NCI-H460 (cell line): Measurements from ENCODE around the gene TRIM40. TPM values are rescaled to one million over a fixed set of nuclear protein-coding genes. Genes with fewer than 3 reads are reported as not detected.

Source experiments
- DNase-seq: peaks from one replicate; pipeline ENCODE4 v3.0.0-alpha.2; 2016; ENCODE audit warnings: low read depth; ENCODE audit errors: extremely low read depth
- polyA plus RNA-seq: library from polyadenylated mRNA; depleted of rRNA; stranded (reverse); fragments of >200 nt; gene quantifications from 2 replicates; pipeline ENCODE4 v1.2.3, GENCODE V29; 2014; cell fraction: nucleus; rRNA removed
- total RNA-seq: library from RNA; depleted of rRNA; stranded (reverse); fragments of >200 nt; shearing (Covaris generic); gene quantifications from 2 replicates; pipeline ENCODE4 v1.2.3, GENCODE V29; 2014; rRNA removed

The TRIM40 gene, protein sequence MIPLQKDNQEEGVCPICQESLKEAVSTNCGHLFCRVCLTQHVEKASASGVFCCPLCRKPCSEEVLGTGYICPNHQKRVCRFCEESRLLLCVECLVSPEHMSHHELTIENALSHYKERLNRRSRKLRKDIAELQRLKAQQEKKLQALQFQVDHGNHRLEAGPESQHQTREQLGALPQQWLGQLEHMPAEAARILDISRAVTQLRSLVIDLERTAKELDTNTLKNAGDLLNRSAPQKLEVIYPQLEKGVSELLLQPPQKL
- not detected in 2 replicates for total RNA-seq
- not detected in 2 replicates for polyA plus RNA-seq

DNA sequence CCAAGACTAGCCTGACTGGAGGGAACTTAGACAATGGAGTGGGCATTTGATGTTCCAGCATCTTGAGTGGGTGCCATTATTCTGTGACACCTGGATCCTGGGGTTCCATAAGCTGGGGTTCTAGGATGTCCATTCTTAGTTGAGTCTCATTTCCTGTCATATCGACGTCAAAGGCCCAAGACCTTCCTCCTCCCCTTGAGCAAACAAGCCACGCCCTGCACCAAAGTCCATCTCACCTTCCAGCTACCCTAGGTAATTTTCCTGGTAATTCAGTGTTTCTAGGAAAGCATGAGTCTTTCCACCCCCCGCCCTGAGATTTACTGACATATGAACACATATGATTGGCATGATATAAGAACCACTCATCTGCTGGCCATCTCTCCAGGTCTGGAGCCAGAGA lies at the start of gene TRIM40:
Gene TRIM40, plus strand, starts transcription at position 384 of the 400 bp plus-strand sequence. CDS start 897 bp downstream, outside the sequence.
- no peak for DNase-seq

DNA sequence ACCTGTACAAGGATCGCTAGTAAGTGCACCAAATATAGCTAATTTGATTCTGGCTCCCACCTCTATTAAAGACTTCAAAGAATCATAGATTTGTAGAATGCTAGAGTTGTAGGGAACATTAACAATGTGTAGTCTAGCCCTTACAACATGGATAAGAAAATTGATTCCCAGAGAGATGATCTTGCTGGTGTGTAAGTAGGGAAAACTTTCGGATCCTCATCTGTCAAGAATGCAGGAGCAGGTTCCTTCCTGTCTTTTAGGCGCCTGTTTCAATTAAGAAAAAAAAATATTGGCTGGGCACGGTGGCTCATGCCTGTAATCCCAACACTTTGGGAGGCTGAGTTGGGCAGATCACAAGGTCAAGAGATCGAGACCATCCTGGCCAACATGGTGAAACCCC lies 48.1 kb upstream of the TRIM40 start:
- DNase-seq = no peak

DNA sequence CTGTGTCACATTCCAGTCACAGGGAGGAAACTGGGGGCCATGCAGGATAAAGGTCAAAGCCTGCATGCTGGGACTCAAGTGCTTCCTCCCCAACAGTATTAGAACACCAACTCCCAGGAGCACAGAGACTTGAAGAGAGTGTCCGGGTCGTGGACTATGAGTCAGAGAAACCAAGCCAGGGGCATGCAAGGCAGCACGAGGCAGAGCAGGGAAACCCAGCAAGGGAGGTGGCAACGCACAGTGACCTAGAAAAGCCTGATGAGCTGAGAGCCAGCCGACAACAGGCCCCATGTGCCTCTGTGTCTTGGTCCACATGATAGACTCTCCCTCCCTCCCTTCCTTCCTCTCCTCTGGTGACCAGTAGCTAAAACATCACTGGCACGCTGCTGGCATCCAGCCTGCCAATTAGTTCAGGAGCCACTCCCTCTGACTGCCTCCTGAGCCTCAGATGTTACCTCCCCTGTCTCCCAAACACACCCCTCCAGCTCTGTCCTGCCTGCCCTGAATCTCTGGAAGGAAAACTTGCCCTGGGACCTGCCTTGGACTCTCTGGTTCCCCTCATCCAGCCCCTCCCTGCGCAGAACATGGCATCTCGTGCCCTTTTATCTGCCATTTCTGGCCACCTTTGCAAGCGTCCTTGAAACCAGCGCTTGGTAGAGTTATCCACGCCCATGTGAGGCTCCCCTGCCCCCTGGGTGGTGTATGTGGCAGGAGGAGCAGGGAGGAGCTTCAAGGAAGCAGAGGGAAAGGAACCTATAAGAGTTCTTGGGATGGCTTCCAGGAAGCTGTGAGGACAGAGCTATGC lies 44.2 kb upstream of the TRIM40 start:
- DNase-seq = peak; percentile 57

DNA sequence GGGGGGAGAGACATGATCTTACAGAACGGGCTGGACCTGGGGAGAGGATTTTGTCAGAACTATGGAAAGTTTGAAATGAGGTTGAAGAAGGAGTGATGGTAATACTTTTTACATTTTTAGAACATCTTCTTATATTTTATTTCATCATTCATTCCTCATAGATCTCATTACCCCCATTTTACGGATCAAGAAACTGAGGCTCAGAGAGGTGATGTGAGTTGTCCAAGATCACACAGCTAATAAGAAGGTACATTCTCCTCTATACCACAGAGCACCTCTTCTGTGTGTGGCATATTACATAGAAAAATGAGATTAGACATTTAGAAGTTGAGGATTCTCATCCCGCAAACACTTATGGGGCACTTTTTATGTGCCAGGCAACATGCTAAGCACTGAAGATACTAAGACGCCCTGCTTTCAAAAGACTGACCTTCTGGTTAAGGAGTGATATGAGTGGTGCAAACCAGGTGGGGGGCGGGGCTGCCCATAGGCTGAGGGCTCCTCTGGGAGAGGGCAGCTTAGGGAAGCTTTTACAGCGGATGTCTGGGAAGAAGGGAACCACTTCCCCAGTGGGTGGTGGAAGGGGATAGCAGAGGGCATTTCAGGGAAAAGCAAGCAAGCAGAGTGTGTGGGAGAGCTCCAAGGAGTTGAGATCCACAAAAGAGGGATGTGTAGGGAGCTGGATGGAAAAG lies 42.9 kb upstream of the TRIM40 start:
- no peak for DNase-seq

DNA sequence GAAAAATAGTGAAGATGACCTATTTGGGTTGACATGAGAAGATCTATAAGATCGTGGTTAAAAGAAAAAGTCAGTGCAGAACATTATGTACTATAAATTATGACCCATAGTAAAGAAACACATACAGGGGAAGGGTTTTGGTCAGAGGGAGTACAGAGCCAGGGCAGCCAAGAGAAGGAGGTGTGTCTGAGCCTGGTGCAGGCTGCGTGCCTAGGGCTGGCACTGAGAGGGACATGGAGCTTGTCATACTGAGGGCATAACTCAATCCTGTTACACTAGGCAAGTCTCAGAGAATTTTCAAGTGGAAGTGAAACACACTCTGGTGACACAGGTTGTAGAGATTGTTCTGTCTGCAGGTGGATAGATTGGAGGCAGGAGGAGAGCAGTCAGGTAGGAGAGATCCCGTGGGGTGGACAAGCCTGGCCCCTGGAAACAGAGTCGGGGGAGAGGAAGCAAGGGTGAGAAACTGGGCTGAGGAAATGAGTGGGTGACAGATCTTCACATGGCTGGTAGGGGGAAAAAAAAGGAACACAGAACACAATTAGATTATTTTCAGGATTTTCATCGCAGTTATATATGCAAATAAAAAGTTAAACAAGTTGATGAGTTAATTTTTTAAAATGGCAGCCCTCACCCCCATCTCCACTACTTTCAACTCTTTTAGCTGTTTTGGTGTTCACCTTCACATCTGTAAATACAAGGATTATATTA lies 41.8 kb upstream of the TRIM40 start:
- DNase-seq = no peak

GRCh38 chr6:30096829-30097228 lies 39.1 kb upstream of the TRIM40 start:
- no peak for DNase-seq

DNA sequence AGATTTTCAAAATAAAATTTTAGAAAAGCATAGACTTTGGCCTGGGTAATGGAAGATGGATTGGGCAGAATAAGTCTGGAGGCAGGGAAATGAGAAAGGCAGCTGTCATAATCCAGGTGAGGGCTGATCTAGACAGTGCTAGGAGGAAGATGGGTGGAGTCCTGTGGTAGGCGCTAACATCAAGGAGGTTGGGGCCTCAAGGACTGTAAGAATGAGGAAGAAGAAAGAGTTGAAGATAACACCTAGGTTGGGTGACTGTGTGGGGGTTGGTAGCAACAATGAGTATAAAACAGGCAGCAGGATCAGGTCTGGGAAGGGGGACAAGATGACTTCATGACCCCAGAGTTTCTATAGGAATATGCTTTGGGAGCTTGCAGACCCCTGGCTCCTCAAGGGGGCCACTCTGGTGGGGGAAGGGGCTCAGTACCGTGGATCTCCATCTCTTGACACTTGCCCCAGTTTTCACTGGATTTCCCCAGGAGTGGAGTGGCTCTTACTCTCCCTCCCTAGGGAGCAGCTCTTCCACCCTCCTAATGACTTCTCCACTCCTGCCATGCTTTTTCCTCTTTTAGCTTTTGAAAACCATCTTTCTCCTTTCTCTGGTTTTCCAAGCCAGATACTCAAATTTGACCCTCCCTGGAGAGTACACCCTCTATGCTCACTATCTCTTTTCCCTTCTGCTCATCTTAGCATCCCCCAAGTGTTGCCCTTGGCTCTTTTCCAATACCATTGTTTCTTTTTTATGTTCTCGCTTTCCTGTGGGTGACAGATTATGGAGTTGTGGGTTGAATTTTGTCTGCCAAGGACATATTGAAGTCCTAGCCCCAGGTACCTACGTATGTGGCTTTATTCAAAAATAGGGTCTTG lies 37.8 kb upstream of the TRIM40 start:
- DNase-seq = no peak

- no peak for DNase-seq
Observed at GRCh38 chr6:30100154-30100553, 35.8 kb upstream of the TRIM40 start.

- DNase-seq = no peak
Observed at GRCh38 chr6:30100585-30101443, 35.1 kb upstream of the TRIM40 start.

DNA sequence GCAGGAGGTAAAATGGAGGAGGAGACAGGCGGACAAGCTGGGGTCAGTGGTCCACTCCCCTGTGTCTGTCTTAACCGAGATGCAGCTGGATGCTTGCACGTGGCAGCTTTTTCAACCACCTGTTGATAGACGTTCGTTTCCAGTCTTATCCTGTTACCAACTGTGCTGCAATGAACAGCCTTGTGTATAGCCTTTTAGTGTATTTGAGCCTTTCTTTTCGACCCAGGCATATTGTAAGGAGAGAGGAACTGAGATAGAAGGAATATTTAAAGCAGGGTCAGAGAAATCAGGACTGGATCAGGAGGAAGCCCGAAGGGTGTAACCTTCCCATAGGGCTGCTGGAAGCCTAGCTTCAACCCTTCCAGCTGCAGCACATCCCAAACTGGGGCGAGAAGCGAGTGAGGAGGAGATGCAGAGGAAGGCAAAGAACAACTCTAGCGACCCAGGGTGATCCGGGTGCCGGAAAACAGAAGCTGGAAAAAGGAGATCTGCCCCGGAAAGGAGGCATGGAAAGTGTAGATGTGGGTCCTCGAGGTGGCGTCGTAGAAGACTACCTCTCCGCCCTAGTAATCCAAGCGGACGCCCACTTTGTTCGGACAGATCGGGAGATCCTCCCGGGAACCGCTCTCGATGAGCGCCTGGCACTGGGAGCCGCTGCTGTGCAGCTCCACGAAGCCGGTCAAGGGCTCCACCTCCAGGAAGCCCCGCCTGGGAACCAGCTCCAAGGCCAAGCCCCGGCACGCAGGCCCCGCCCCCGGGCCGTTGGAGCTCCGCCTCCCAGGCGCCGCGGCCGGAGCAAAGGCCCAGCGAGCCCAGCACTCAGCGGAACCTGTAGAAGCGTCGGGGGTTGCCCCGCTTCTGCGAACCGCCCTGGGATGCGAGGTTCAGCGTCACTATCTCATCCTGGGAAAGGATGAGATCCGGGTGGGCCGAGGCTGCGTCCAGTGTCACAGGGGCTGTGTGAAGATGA lies 34.2 kb upstream of the TRIM40 start:
- DNase-seq = peak; percentile 82

- no peak for DNase-seq
Observed at GRCh38 chr6:30102414-30102969, 33.4 kb upstream of the TRIM40 start.

DNA sequence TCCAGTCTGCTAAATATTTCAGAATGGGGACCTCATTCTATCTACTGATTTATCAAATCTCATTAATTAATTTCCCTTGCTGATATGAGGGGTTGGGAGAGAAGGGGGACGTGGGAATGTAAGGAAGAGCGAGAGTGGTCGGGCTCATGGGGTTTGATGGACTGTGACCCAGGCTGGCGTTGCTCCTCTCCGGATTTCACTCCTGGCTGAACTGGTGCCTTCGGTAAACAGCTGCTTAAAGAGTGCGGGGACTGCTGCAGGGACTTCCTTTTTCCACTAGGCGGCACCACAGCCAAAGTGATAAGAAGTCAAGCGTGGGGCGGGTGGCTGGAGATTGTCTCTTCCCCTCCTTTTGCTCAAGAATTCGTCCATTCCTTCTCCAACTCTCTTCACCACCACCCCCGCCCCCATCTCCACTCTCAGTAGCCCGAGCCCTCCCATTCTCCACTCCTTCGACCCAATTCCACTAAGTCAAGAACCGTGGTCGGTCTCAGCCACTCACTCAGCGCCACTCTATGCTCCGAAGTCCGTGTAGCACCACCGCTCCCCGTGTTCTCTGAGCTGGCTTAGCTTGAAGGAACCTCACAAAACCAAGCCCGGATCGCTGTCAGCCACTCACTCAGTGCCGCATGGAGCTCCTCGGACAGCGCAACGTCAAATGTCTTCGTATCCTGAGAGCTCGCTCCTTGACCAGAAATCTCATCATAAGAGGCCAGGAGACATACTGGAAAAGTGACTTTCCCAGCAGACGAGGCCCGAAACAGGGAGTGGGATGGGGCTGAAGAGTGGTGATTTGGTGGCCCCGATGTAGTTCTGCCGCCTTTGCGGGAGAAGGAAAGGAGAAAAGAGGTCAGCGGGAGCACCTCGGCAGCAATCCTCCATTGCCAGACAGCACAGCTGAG lies 32.7 kb upstream of the TRIM40 start:
- peak; percentile 79 for DNase-seq

GRCh38 chr6:30103872-30104179 lies 32.1 kb upstream of the TRIM40 start:
- no peak for DNase-seq

GRCh38 chr6:30104661-30105060 lies 31.3 kb upstream of the TRIM40 start:
- DNase-seq = no peak

DNA sequence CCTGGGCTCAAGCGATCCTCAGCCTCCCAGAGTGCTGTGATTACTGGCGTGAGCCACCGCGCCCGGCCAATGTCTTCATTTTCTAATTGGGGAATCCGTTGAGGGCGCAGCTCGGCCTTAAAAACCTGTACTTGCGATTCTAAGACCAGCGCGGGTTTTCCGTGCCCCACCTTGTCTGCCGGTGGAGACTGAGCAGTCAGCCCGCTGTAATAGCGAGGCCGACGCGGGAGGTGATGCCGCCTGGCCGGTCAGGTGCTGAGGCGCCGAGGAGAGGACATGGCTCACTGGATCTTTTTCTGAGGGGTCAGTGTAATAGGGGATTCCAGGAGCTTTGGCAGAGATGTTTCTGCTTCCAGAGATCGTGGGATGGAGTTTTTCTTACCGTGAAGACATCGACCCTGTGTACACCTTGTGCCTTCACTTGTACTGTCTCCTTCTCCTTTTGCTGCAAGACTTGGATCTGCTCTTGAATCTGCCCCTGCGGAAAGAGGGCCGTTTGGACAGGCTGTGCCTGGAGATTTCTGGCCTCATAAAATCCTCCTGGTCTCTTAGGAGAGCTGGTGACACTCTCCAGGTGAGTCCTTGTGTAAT lies 24.6 kb upstream of the TRIM40 start:
- DNase-seq = no peak

DNA sequence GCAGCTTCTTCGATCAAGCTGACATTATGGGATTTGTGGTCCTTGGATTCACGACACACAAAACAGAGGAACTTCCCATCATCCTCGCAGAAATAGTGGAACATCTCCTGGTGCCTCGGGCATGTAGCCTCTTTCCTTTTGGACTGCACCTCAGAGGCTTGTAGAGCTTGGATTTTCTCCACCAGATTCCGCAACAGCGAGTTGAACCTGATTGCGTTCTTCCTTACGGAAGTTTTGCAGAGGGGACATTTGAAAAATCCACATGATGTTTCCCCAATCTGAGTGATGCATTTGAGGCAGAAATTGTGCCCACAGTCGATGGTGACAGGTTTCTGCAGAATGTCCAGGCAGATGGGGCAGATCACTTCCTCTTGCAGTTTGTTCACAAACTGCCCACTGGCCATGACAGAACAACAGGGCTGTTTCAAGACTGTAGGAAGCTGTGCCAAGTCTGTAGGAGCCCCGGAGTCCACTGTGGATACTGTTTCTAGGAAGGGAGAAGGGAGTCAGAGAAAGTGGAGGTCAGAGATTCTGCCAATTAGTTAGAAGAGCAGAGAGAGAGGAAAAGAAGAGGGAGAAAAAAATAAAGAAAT lies 23.4 kb upstream of the TRIM40 start:
- DNase-seq = no peak
